22Rv1 (cell line): ENCODE results near the gene HSPA4L.

Source experiments
- H3K27ac ChIP-seq: fragments of 450-650 bp; 2 replicates; pipeline ENCODE4 v1.5.1; 2017
- ZFX ChIP-seq: fragments of 450-650 bp; IDR thresholded peaks from 2 replicates; pipeline ENCODE4 v1.6.1; 2017; ENCODE audit warnings: antibody characterized with exemption, borderline replicate concordance
- TF ChIP-seq, protein P1 (sequence below): fragments of 450-650 bp; IDR thresholded peaks from 2 replicates; pipeline ENCODE4 v1.5.1; 2017; ENCODE audit warnings: mild to moderate bottlenecking

Gene HSPA4L

GRCh38 chr4:127870281-127870680, 88.2 kb downstream of the HSPA4L start:
- H3K27ac ChIP-seq = no peak overlapping the region
- TF ChIP-seq ZFX = no peak
- TF ChIP-seq, protein P1, sequence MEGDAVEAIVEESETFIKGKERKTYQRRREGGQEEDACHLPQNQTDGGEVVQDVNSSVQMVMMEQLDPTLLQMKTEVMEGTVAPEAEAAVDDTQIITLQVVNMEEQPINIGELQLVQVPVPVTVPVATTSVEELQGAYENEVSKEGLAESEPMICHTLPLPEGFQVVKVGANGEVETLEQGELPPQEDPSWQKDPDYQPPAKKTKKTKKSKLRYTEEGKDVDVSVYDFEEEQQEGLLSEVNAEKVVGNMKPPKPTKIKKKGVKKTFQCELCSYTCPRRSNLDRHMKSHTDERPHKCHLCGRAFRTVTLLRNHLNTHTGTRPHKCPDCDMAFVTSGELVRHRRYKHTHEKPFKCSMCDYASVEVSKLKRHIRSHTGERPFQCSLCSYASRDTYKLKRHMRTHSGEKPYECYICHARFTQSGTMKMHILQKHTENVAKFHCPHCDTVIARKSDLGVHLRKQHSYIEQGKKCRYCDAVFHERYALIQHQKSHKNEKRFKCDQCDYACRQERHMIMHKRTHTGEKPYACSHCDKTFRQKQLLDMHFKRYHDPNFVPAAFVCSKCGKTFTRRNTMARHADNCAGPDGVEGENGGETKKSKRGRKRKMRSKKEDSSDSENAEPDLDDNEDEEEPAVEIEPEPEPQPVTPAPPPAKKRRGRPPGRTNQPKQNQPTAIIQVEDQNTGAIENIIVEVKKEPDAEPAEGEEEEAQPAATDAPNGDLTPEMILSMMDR = no peak

DNA sequence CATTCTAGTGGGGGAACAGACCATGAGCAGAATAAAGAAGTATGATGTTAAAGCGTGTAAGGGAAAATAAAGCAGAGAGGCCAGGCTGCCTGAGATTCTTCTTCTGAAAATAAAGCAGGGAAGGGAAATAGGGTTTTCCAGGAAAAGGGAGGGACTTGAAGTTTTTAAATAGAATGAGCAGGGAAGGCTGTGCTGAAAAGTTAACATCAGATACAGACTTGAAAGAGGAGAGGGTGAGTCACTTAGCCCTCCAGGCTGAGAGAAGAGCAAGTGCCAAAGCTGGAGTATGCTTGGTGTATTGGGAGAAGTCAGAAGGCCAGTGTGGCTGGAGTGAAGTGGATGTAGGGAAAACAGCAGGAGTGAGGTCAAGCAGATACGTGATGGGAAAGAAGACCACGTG, 88.6 kb downstream of the HSPA4L start:
- H3K27ac ChIP-seq = no peak overlapping the region; the same call in 1 of the 2 replicates
- TF ChIP-seq, protein P1 = no peak
- TF ChIP-seq ZFX = no peak

- TF ChIP-seq, protein P1 = no peak
- TF ChIP-seq ZFX = no peak
- H3K27ac ChIP-seq = no peak overlapping the region
Measured at GRCh38 chr4:127875791-127876190, 93.7 kb downstream of the HSPA4L start.

DNA sequence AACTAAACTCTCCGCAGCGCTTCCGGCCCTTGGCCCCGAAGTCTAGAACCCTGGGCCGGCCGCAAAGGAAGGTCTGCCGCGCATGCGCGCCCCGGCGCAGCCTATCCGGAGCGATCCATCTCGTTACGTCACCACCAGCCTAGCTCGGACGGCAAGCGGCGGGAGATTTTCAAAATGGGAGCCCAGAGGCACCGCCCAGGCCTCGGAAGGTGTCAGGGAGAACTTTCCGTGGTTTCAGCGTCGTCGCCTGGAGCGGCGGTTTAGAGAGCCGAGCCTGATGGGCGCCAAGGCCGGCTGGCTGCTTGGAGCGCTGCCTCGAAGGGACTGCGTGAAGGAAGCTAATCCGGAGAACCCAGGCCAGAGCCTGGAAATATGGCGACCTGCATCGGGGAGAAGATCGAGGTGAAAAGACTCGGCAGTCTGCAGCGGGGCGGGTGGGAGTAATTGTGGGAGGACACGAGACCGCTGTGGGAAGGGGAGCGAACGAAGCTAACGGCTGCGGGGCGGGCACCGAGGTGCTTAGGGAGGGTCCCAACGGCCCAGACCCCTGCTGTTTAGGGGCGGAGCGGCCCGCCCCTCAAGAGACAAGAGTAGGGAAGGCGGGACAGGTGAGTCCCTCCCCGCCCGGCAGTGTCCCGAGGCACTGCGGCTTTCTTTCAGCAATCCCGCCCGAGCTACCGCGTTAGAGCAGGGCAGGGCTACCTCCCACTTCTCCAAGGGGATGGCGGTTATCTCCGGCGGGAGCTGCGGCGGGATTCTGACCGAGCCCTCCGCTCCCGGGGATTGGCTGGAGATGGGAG, 98.8 kb downstream of the HSPA4L start, which contains the start of gene PLK4:
PLK4 (plus strand) TSS at position 131 of the 800 bp plus-strand sequence; CDS start at position 373, 242 bp downstream.
- TF ChIP-seq ZFX = no peak
- TF ChIP-seq, protein P1 = 0 out of 2 replicates have a peak, but pooled peaks have one; percentile 6
- H3K27ac ChIP-seq = peak within 1 kb of the TSS; percentile 98

- TF ChIP-seq ZFX = no peak
- TF ChIP-seq, protein P1 = 0 out of 2 replicates have a peak, but pooled peaks have one; percentile 0
- H3K27ac ChIP-seq = peak overlapping the region; percentile 98
Measured at GRCh38 chr4:127881563-127881864, 99.4 kb downstream of the HSPA4L start.

DNA sequence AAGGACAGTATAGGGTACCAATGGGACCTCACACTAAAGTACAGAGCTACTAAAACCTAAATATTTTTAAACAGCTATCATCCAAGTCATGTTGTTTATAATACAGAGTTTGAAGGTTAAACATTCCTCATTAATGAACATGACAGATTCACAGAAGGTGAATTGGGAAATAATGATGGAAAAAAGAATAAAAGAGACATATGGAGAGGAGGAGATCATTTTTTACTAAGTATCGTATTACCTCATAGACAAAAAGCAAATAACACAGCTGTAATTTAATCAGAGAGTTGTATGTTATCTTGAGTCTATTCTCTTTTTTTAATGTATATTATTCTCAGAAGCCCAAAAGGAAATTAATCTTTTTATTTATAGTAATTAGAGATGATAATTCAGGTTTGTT, 106.4 kb downstream of the HSPA4L start:
- H3K27ac ChIP-seq = no peak overlapping the region
- TF ChIP-seq, protein P1 = no peak
- TF ChIP-seq ZFX = no peak

DNA sequence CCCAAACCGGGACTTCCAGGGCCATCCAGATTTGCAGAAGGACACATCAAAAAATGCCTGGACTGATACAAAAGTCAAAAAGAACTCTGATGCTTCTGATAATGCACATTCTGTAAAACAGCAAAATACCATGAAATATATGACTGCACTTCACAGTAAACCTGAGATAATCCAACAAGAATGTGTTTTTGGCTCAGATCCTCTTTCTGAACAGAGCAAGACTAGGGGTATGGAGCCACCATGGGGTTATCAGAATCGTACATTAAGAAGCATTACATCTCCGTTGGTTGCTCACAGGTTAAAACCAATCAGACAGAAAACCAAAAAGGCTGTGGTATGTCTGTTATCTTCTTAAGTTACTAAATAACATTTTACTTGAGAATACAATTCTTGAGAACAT, 107.8 kb downstream of the HSPA4L start:
- no peak overlapping the region for H3K27ac ChIP-seq
- TF ChIP-seq ZFX = no peak
- TF ChIP-seq, protein P1 = no peak
